Right ventricle myocardium inferior (tissue), 1 donor: ENCODE results near the gene NHLH1. TPM values are rescaled to one million over a fixed set of nuclear protein-coding genes. Genes with fewer than 3 reads are reported as not detected.

Source experiments
- ATAC-seq: fragments of 200-7000 bp; cut with Tn5 transposase; one replicate; pipeline ENCODE4 v1.9.1; 2020; ENCODE audit warnings: mild to moderate bottlenecking, moderate library complexity
- DNase-seq: peaks from one replicate; pipeline ENCODE4 v3.0.0; 2021; ENCODE audit errors: missing footprints
- intact Hi-C: fragments of 100-400 bp; cut with DNase I; formaldehyde crosslinking; loops from one replicate; pipeline ENCODE4 v1.11.0; 2022
- total RNA-seq: library from RNA; stranded (reverse); fragmentation: NEBNext Ultra II Directional; extraction: Animal tissue kit (Norgen Biotek cat#: 25700); gene quantifications from one replicate; pipeline ENCODE4 v1.2.1, GENCODE V29; 2021
- donor health status: DM: no; HTN: yes; CAD: no; lungs with severe emphysema.

NHLH1 gene
- total RNA-seq, 1 donor from 2014 or later = not detected

DNA sequence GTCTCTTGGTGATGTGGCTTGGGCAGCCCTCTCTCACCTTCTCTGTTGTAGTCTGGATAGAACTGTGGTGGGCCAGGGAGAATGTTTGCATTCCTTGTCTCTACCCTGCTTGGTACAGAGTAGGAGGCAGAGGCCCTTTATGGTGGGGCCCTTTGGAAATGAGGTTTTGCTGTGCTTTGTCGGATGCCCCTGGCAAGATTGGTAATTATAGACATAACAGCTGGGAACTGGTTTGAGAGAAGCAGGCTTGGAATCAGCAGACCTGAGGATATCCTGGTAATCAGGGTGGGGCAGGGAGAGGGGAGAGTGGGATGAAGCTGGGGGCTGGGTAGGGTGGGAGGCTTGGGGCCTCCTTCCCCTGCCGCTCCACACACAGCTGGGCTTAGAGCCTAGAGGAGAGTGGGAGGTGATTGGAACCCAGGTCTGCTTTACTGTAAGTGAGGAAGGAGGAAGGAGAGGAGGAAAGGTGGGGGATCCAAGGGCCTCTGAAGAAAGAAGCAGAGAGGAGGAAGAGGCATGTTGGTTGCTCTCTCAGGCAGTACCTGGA, 38.5 kb downstream of the NHLH1 start:
- ATAC-seq (no peak), DNase-seq (no peak)
- intact Hi-C loops = no loop called here

DNA sequence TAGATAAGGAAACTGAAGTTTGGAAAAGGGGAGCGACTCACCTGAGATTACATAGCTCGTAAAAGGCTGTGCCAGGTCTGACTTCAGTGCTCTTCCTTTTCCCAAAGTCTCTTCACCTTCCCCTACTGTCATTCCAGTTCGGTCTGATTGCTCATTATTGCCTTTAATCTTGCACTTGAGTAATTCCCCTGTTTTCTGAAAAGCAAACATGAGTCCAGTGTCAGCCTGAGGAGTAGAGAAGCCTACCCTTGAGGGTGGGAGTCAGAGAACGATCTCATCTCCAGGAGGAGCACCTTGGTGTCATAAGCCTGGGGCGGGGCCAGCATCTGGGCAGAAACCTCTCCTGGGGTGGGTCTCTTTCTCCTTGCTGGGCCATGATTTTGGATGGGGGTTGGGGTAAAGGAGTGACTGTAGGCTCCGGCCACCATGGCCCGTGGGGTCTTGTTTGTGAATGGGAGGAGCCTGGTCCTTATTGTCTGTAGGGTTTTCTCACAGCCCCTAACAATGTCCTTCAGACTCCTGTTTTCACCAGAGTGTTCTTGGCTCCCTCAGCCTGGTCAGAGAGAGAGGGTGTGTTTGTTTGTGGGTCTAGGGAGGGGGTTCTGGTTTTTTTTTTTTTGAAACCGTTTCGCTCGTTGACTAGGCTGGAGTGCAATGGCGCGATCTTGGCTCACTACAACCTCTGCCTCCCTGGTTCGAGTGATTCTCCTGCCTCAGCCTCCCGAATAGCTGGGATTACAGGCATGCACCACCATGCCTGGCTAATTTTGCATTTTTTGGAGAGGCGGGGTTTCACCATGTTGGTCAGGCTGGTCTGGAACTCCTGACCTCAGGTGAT, 39.5 kb downstream of the NHLH1 start:
- intact Hi-C loops = no loop called here
- ATAC-seq = no peak
- DNase-seq = no peak

DNA sequence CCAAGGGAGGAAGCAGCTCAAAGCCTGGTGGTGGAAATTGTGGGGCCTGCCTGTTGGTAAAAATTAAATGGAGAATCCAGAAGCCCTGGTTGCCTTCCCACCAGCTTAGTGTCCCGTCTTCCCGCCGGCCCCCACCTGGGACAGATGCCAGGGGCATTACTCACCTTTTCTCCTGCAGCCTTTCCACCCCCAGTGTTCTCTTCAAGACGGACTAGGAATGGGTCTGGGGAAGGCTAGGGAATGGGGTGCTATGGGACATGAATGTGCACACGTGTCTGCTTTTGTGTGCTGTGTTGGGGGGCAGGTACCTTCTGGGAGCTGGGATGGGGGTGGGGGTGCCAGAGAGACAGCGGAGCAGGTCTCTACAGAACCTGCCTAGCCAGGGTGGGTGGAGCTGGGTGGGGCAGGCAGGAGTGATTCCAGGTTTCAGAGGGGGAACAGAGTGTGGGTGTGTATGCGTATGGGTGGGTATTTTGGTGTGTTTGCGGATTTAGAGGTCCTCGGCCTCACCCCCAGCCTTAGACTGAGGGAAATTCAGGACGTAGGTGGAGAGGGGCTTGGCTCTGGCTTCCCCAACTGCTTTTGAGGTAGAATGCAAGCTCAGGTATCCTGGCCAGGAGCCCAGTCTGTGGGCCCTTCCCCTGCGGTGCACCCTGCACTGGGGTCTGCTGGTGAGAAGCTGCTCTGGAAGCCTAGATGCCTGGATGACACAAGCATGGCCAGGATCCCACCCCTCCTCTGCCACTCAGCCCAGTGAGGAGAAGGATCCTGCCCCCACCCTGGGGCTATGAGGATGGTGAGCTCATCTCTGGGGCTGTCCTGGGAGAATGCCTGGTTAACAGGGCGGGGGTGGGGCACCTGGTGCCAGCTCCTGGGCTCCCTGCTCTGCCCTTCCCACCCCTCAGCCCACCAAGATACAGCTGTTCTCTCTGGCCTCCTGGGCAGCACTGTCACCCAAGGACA, 41.2 kb downstream of the NHLH1 start:
- no peak for ATAC-seq
- intact Hi-C loops = no loop called here

DNA sequence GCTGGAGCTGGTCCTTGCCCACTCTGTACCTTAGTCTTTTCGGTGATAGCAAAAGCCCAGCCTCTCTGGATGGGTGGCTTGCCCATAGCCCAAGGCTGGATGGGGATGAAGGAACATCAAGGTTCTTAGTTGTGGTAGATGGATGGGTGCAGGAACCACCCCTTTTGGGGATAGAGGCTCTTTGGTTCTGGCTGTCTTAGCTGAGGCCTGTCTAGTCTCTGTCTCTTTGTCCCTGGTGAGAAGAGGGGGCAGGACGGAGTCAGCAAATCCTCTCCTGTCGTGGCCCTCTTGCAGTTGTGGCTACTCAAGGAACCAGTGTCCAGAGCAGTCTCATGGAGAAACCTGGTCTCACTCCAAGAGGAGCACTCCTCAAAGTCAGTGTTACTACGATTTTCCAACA, 42.0 kb downstream of the NHLH1 start:
- ATAC-seq = no peak
- intact Hi-C loops = no loop called here
- no peak for DNase-seq

More for the DNA sequence above, 41.2 kb downstream of the NHLH1 start:
- DNase-seq = no peak

DNA sequence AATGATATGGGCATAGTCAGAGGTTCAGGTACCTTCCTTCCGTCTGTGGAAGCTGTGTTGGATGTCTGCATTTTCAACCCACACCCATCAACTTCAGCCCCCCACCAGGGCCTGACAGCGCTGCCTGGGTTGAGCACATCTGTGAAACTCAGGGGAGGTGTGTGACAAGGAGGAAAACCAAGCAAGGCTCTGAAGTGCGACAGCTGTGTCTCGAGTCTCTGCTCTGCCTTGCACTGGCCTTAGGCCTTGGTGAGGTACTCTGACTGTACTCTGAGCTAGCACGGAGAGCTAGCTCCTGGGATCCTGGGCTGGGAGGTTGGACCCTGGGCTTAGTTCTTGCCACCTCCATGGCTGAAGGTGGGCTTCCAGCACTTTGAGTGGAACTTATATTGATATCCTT, 42.6 kb downstream of the NHLH1 start:
- no peak for DNase-seq
- intact Hi-C loops = no loop called here
- ATAC-seq = no peak

DNA sequence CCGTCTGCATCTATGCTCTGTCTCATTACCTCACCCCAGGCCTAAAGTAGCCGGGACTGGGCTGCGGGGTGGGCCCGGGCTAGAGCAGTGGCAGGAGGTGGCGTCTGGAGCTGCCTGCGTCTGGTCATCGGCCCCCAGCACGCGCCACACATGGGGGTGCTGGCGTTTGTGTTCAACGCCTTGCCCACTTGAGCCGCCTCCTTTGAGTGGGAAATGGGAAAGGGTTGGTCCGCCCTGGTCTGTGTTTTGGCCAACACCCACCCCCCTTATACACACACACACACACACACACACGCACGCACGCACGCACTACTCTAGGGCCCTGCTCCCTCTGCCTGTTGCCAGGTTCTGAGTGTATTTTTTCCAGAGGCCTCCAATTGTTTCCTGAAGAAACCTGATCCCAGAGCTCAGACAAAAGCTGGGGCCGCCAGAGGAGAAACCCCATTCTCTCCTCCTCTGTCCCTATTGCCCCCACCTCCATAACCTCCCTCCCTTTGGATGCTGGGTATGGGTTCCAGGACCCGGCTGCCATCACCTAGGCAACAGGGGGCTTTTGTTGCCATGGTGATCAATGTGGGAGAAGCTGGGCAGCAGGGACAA, 43.6 kb downstream of the NHLH1 start:
- DNase-seq (no peak), ATAC-seq (no peak)
- intact Hi-C loops = no loop called here

DNA sequence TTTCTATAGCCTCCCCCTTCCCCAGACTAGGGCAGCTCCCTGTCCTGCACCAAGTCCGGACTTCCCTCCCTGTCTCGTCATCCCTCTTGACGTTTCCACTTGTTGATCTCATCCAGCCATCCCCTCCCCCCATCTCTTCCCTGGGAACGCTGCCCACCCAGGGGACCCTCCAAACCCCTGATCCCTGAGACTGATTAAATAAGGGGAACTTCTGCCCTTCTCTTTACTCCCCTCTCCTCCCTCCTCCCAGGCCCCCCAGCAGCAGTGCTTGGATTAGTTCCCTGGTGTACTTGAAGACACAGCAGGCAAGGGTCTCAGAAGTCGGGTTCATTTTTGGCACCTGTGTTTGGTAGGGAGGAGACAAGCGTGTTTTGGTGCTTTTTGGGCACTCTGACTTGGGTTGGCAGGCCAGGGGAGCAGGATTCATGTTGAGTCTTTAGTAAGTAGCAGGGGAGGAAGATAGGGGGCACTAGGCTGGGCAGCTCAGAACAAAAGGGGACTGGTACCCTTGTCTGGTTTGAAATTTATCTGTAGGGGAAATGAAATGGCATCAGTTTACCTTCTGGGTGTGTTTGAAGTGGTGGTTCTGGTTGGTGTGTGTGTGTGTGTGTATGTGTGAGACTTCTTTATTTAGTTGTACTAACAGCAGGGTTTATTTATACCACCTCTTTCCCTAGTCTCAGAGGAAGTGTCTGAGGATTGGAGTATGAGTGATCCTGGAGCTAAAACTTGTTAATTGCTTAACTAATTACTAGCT, 44.6 kb downstream of the NHLH1 start:
- DNase-seq (no peak), ATAC-seq (no peak)
- intact Hi-C loops = no loop called here

DNA sequence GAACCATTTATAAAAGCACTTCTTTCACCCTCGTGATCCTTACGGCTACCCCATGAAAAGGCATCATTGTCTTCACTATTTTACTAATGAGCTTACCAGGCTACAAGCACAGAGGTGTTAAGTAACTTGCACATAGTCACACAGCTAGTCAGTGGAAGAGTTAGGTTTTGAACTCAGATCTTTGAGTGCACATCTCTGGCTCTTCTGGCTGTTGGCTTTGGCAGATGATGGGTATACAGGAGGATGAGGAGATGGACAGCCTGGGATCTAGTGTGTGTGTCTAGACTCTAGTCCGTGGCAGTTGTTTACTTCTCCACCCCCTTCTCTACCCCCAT, 45.1 kb downstream of the NHLH1 start:
- no peak for DNase-seq
- intact Hi-C loops = no loop called here

DNA sequence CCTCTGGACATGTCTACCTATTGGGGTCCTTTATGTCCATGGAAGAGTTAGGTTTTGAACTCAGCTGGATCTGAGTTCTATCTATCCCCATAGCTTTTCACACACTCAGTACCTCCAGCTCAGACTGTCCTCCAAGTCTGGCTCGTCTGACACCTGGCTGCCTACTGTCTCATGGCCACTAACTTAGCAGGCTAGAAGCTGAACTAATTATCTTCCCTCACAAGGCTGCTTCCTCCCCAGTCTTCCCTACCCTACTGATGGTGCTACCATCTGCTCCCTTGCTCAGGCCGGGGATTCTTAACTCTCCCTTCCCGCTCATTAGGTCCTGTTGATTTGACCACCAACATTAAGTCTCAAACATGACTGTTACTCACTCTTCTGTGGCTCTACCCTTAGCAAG, 46.8 kb downstream of the NHLH1 start:
- intact Hi-C loops = no loop called here
- ATAC-seq (no peak), DNase-seq (no peak)

More for the DNA sequence above, 45.1 kb downstream of the NHLH1 start:
- no peak for ATAC-seq

DNA sequence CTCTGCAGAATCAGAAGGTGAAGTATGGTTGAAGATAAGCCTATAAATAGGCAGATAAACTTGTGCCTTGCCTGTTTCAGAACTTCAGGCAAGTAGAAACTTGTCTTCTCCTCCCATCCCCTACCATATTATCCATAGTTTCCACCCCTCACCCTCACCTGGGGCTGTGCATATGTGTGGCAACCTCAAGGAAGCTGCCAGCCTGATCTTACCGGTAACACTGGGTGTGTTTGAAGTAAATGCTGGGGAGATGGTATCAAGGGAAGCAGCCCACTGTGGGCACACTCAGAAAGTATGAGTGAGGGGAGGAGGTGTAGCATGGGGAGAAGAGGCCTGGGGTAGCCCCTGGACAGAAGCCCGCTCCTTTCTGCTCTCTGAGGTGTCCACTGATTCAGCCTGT, 48.0 kb downstream of the NHLH1 start:
- DNase-seq (no peak), ATAC-seq (no peak)
- intact Hi-C loops = no loop called here

DNA sequence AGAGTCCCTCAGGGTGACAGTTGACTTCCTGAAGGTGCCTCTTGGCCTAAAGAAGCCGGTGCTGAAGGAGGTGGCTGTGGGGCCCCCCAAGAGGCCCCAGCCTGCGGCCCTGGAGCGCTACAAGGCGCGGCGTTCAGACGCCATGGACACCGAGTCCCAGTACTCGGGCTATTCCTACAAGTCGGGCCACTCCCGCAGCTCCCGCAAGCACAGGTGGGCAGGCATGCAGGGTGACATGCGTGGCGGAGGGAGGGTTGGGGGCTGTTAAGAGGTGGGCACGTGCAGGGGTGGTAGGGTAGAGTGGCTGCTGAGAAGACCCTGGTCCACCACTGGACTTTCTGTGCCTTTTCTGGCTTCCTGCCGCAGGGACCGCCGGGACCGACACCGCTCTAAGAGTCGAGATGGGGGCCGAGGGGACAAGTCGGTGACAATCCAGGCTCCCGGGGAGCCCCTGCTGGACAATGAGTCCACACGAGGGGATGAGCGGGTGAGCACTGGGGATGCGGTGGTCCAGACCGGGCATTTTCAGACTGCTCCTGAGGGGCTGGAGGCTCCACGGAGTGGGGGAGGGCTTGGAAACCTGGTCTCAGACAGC, 48.9 kb downstream of the NHLH1 start:
- no peak for DNase-seq
- intact Hi-C loops = no loop called here
- ATAC-seq = no peak

DNA sequence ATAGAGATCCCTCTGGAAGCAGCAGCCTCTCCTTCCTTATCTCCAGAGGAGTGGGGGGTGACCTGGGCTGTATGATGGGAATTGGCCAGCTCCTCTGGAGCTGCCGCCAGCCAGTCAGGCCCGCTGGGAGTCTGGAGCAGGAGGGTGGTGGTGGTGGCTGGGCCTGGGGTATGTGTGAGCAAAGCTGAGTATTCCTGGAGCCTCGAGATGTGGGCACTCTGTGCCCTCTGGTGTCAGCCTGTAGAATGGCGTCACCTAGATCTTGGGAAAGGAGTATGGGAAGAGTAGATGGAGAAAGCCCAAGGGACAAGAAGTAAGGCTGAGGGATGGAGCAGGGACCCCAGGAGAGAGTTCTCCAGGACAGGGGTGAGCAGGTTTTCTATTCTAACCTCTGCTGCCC, 49.5 kb downstream of the NHLH1 start:
- intact Hi-C loops = no loop called here
- DNase-seq (no peak), ATAC-seq (no peak)

DNA sequence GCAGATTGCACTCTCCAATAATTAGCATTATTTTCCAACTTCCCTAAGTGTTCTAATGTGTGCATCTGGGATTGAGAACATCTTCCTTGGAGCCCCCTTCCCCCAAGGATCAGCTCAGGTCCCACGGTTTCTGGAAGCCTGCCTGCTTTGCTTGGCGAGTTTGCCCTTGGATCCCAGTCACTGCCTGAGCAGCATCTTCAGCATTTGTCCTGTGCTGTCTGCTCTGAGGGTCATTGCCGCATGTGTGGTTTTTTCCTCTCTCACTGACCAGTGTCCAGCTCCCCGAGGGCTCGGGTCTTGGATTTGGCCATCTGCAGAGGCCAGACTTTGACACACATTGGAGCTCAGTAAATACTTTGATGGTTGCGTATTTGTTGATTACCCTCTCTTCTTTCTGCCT, 51.6 kb downstream of the NHLH1 start:
- ATAC-seq = no peak
- intact Hi-C loops = no loop called here

DNA sequence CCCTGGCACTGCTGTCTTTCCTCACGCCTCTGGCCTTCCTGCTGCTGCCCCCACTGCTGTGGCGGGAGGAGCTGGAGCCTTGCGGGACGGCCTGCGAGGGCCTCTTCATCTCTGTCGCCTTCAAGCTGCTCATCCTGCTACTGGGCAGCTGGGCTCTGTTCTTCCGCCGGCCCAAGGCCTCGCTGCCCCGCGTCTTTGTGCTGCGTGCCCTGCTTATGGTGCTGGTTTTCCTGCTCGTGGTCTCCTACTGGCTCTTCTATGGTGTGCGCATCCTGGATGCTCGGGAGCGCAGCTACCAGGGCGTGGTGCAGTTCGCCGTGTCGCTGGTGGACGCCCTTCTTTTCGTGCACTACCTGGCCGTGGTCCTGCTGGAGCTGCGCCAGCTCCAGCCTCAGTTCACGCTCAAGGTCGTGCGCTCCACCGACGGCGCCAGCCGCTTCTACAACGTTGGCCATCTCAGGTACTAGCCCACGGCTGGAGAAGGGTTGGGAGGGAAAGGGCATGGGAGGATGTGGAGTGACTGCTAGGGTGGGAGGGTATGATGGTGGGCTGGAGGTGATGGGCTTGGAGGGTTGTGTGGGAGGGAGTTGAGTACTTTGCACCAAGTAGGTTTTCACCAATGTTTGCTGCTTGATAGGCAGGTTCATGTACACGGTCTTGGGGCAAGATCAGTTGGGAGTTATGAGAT, 52.4 kb downstream of the NHLH1 start:
- DNase-seq = no peak
- no peak for ATAC-seq
- intact Hi-C loops = no loop called here

More for the DNA sequence above, 51.6 kb downstream of the NHLH1 start:
- no peak for DNase-seq

DNA sequence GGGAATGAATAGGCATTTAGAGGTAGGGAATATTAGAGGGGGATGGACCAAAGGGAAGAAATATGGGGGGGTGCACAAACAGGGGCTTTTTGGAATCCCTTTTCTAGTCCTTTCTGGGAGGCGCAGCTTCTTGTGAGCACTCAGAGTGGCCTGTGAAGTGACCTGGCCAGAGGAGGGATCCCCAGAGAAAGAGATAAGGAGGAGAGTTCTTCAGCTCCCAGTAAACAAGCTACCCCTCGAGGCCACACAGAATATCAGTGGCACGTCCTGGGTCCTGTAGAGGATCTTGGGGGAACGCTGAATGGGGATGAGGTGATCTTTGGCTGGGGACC, 52.9 kb downstream of the NHLH1 start:
- no peak for ATAC-seq
- intact Hi-C loops = no loop called here
- DNase-seq = no peak

DNA sequence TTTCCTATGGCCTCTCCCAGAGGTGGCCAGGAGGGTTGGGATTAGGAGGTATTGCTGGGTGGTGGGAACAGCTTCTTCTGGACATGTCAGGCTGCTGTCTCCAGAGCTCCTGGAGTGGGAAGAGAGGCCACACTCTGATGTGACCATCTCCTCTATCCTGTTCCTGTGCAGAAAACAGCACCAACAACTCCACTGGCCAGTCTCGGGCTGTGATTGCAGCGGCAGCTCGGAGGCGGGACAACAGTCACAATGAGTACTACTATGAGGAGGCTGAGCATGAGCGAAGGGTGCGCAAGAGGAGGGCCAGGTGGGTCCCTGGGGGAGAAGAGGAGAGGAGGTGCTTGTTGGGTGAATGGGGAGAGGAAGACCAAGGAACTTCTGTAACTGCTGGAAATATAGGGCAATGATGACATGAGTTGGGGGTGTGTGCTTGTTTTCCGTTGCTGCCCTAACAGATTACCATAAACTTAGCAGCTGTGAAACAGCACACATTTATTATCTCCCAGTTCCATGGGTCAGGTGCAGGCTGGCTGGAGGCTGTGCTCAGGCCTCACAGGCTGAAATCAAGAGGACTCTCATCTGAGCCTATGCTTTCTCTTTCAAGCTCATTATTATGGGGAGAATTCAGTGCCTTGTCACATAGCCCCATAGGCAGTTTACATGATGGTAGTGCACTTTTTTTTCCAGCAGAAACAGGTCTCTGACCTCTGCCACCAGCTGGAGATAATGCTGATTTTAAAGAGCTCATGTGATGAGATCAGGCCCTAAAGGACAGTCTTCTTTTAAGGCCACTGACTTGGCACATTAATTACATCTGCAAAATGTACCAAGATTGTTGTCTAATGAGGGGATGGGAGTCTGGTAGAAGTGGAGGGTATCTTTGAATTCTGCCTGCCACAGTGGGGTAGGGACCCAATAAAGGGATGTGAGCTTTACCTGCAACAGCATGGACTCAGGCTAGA, 54.3 kb downstream of the NHLH1 start:
- intact Hi-C loops = no loop called here
- DNase-seq = no peak
- ATAC-seq = no peak

DNA sequence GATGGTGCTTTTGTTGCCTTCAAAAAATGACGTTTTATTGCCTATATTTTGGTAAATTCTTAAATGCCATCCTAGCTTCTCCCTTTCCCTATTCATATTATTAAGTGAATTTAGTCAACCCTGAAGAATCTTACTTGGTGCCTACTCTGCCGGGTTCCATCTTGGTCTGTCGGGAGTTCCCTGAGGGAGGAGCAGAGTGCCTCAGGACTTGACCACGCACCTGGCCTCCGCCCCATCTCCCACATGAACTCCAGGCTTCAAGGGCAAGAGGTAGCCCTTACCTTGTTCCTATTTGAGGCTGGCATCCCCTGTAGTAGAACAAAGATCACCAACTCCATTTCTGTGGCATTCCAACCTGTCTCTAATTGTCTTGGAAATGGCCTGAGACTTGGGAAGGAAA, 55.0 kb downstream of the NHLH1 start:
- DNase-seq (no peak), ATAC-seq (no peak)
- intact Hi-C loops = no loop called here
